Naive B cell (primary cell): ENCODE data around the gene LRRC58. TPM values are rescaled to one million over a fixed set of nuclear protein-coding genes. Genes with fewer than 3 reads are reported as not detected.

Experiments used
- ATAC-seq, 2 donors: fragments of 150-1000 bp; cut with Tn5 transposase; 2 replicates each; pipeline ENCODE4 v1.10.0; 2021; ENCODE audit warnings: low read depth in 2 of 2, mild to moderate bottlenecking in 2 of 2, moderate library complexity in 2 of 2
- DNase-seq: peaks from one replicate; pipeline ENCODE4 v3.0.0; 2022
- H3K27ac Mint-ChIP-seq, 6 donors: one replicate each; pipeline ENCODE4 v1.8.0; 2020 to 2022; ENCODE audit warnings: mild to moderate bottlenecking in 6 of 6, mixed read lengths in 6 of 6, moderate library complexity in 5 of 6, inconsistent platforms in 2 of 6
- H3K27me3 Mint-ChIP-seq, 3 donors: one replicate each; pipeline ENCODE4 v1.8.0; 2021 to 2022; ENCODE audit warnings: mixed read lengths in 3 of 3, mild to moderate bottlenecking in 1 of 3
- H3K36me3 Mint-ChIP-seq, 2 donors: one replicate each; pipeline ENCODE4 v1.8.0; 2020 to 2022; ENCODE audit warnings: mixed read lengths in 2 of 2, inconsistent platforms in 1 of 2, mild to moderate bottlenecking in 1 of 2
- H3K4me1 Mint-ChIP-seq, 3 donors: one replicate each; pipeline ENCODE4 v1.8.0; 2020 to 2022; ENCODE audit warnings: mixed read lengths in 3 of 3, inconsistent platforms in 1 of 3, mild to moderate bottlenecking in 1 of 3, moderate library complexity in 1 of 3
- H3K4me3 Mint-ChIP-seq, 8 donors: one replicate each; pipeline ENCODE4 v1.8.0; 2020 to 2022; ENCODE audit warnings: mild to moderate bottlenecking in 8 of 8, mixed read lengths in 8 of 8, moderate library complexity in 8 of 8, inconsistent platforms in 2 of 8
- H3K9me3 Mint-ChIP-seq, 7 donors: one replicate each; pipeline ENCODE4 v1.8.0; 2020 to 2022; ENCODE audit warnings: mixed read lengths in 7 of 7, mild to moderate bottlenecking in 5 of 7, inconsistent platforms in 2 of 7, moderate library complexity in 1 of 7
- polyA plus RNA-seq, 6 donors: library from polyadenylated mRNA; unstranded; fragments of 300-500 nt; fragmentation: Illumina TruSeq; gene quantifications; one replicate each; pipeline ENCODE4 v1.2.3, GENCODE V29; 2021; ENCODE audit warnings: low read depth in 6 of 6

The LRRC58 gene
- polyA plus RNA-seq, 6 donors from 2014 or later: 5.9 to 10.4 (median 9.0) TPM

GRCh38 chr3:120355486-120355885, 6.3 kb upstream of the LRRC58 start:
- H3K9me3 Mint-ChIP-seq: no peaks in the 10 kb centered on the region
- ATAC-seq (no peak), DNase-seq (no peak)
- no peak overlapping the region for H3K27ac Mint-ChIP-seq
- peaks cover 27 to 28% (median 28%) of the 10 kb centered on the region in 3 donors for H3K27me3 Mint-ChIP-seq
- no peak overlapping the region for H3K4me3 Mint-ChIP-seq
- no peaks in the 10 kb centered on the region for H3K4me1 Mint-ChIP-seq
- H3K36me3 Mint-ChIP-seq: no peaks in the 10 kb centered on the region

GRCh38 chr3:120353463-120353862, 4.3 kb upstream of the LRRC58 start:
- Mint-ChIP-seq H3K4me3 (peak overlapping the region in 1 of 8 donors; percentile 26), H3K9me3 (no peaks in the 10 kb centered on the region), H3K4me1 (peaks cover 4 to 10% (median 8%) of the 10 kb centered on the region in 3 donors), H3K36me3 (no peaks in the 10 kb centered on the region), H3K27me3 (peaks cover 21 to 26% (median 25%) of the 10 kb centered on the region in 3 donors), H3K27ac (no peak overlapping the region)
- ATAC-seq: no peak
- DNase-seq: no peak

- H3K4me1 Mint-ChIP-seq: peaks cover 15 to 22% (median 19%) of the 10 kb centered on the region in 3 donors
- no peak for DNase-seq
- H3K27me3 Mint-ChIP-seq: peaks cover 15 to 18% (median 17%) of the 10 kb centered on the region in 3 donors
- peak overlapping the region in 1 of 6 donors; percentile 6 for H3K27ac Mint-ChIP-seq
- no peaks in the 10 kb centered on the region for H3K9me3 Mint-ChIP-seq
- ATAC-seq: no peak
- H3K36me3 Mint-ChIP-seq: peaks cover 0 to under 1% of the 10 kb centered on the region in 2 donors
- peak overlapping the region in 1 of 8 donors; percentile 60 for H3K4me3 Mint-ChIP-seq
Measured at GRCh38 chr3:120352017-120352416, 2.9 kb upstream of the LRRC58 start.

- Mint-ChIP-seq H3K9me3 (no peaks in the 10 kb centered on the region), H3K4me1 (peaks cover 25 to 31% (median 26%) of the 10 kb centered on the region in 3 donors), H3K27ac (peak overlapping the region in 2 of 6 donors; percentile 92 to 96), H3K36me3 (peaks cover 0 to 7% of the 10 kb centered on the region in 2 donors), H3K27me3 (peaks cover 13 to 15% (median 15%) of the 10 kb centered on the region in 3 donors), H3K4me3 (peak overlapping the region in 6 of 8 donors; percentile 49 to 98 (median 92))
- no peak for ATAC-seq
- DNase-seq: no peak
Measured at GRCh38 chr3:120350401-120350941, 1.3 kb upstream of the LRRC58 start.

- H3K9me3 Mint-ChIP-seq: no peaks in the 10 kb centered on the region
- no peak for ATAC-seq
- peaks cover 0 to 7% of the 10 kb centered on the region in 2 donors for H3K36me3 Mint-ChIP-seq
- peak overlapping the region; percentile 89 to 98 (median 96) for H3K4me3 Mint-ChIP-seq
- DNase-seq: no peak
- H3K4me1 Mint-ChIP-seq: peaks cover 30 to 34% (median 30%) of the 10 kb centered on the region in 3 donors
- peak overlapping the region; percentile 88 to 97 (median 95) for H3K27ac Mint-ChIP-seq
- H3K27me3 Mint-ChIP-seq: peaks cover 8 to 9% (median 9%) of the 10 kb centered on the region in 3 donors
Measured at GRCh38 chr3:120349855-120350125, 636 bp upstream of the LRRC58 start.

GRCh38 chr3:120348065-120348990, 826 bp downstream of the LRRC58 start:
- no peaks in the 10 kb centered on the region for H3K9me3 Mint-ChIP-seq
- H3K27me3 Mint-ChIP-seq: peaks cover 0 to 6% (median under 1%) of the 10 kb centered on the region in 3 donors
- peak; percentile 20 for DNase-seq
- peaks cover 0 to 9% of the 10 kb centered on the region in 2 donors for H3K36me3 Mint-ChIP-seq
- peaks cover 35 to 42% (median 35%) of the 10 kb centered on the region in 3 donors for H3K4me1 Mint-ChIP-seq
- H3K4me3 Mint-ChIP-seq: peak overlapping the region; percentile 89 to 98 (median 94)
- ATAC-seq: peak; percentile 49
- H3K27ac Mint-ChIP-seq: peak overlapping the region; percentile 76 to 94 (median 91)

- Mint-ChIP-seq H3K4me3 (peak overlapping the region in 1 of 8 donors; percentile 3), H3K9me3 (peaks cover 0 to 6% (median 5%) of the 10 kb centered on the region in 7 donors), H3K27me3 (no peaks in the 10 kb centered on the region), H3K27ac (no peak overlapping the region), H3K36me3 (peaks cover 2 to 25% of the 10 kb centered on the region in 2 donors), H3K4me1 (peaks cover 34 to 39% (median 36%) of the 10 kb centered on the region in 3 donors)
- ATAC-seq: no peak
- DNase-seq: no peak
Measured at GRCh38 chr3:120344349-120344748, 4.8 kb downstream of the LRRC58 start.

- Mint-ChIP-seq H3K27ac (no peak overlapping the region), H3K27me3 (no peaks in the 10 kb centered on the region)
Measured at GRCh38 chr3:120341658-120342346, 7.4 kb downstream of the LRRC58 start.

GRCh38 chr3:120339362-120339761, 9.8 kb downstream of the LRRC58 start:
- H3K27me3 Mint-ChIP-seq: no peaks in the 10 kb centered on the region
- peaks cover 13 to 37% of the 10 kb centered on the region in 2 donors for H3K36me3 Mint-ChIP-seq
- H3K4me1 Mint-ChIP-seq: peaks cover 20 to 25% (median 22%) of the 10 kb centered on the region in 3 donors
- no peak overlapping the region for H3K27ac Mint-ChIP-seq
- H3K4me3 Mint-ChIP-seq: no peak overlapping the region
- DNase-seq: no peak
- peaks cover 0 to 16% (median 7%) of the 10 kb centered on the region in 7 donors for H3K9me3 Mint-ChIP-seq
- no peak for ATAC-seq

More at GRCh38 chr3:120341658-120342346, 7.4 kb downstream of the LRRC58 start:
- no peak overlapping the region for H3K4me3 Mint-ChIP-seq
- peaks cover 0 to 16% (median 7%) of the 10 kb centered on the region in 7 donors for H3K9me3 Mint-ChIP-seq
- DNase-seq (no peak), ATAC-seq (no peak)
- H3K36me3 Mint-ChIP-seq: peaks cover 13 to 35% of the 10 kb centered on the region in 2 donors
- H3K4me1 Mint-ChIP-seq: peaks cover 31 to 33% (median 32%) of the 10 kb centered on the region in 3 donors

- H3K4me1 Mint-ChIP-seq: peaks cover 18 to 22% (median 18%) of the 10 kb centered on the region in 3 donors
Measured at GRCh38 chr3:120338517-120338916, 10.6 kb downstream of the LRRC58 start.

GRCh38 chr3:120332646-120333045, 16.5 kb downstream of the LRRC58 start:
- Mint-ChIP-seq H3K9me3 (no peaks in the 10 kb centered on the region), H3K27ac (no peak overlapping the region), H3K4me3 (no peak overlapping the region), H3K36me3 (peaks cover 6 to 18% of the 10 kb centered on the region in 2 donors), H3K27me3 (no peaks in the 10 kb centered on the region), H3K4me1 (peaks cover 4 to 11% (median 4%) of the 10 kb centered on the region in 3 donors)
- ATAC-seq (no peak), DNase-seq (no peak)

More at GRCh38 chr3:120338517-120338916, 10.6 kb downstream of the LRRC58 start:
- ATAC-seq (no peak), DNase-seq (no peak)
- H3K36me3 Mint-ChIP-seq: peaks cover 19 to 37% of the 10 kb centered on the region in 2 donors
- H3K4me3 Mint-ChIP-seq: no peak overlapping the region
- no peaks in the 10 kb centered on the region for H3K27me3 Mint-ChIP-seq
- peak overlapping the region in 3 of 6 donors; percentile 15 to 48 (median 20) for H3K27ac Mint-ChIP-seq
- peaks cover 0 to 16% (median 7%) of the 10 kb centered on the region in 7 donors for H3K9me3 Mint-ChIP-seq

GRCh38 chr3:120331076-120331475, 18.1 kb downstream of the LRRC58 start:
- Mint-ChIP-seq H3K36me3 (peaks cover 6 to 18% of the 10 kb centered on the region in 2 donors), H3K27me3 (no peaks in the 10 kb centered on the region), H3K4me3 (no peak overlapping the region), H3K4me1 (peaks cover 0 to 4% (median 3%) of the 10 kb centered on the region in 3 donors), H3K9me3 (no peaks in the 10 kb centered on the region), H3K27ac (no peak overlapping the region)
- no peak for DNase-seq
- no peak for ATAC-seq

- DNase-seq (no peak), ATAC-seq (no peak)
- no peaks in the 10 kb centered on the region for H3K9me3 Mint-ChIP-seq
- peaks cover 16% of the 10 kb centered on the region in 2 donors for H3K36me3 Mint-ChIP-seq
- no peaks in the 10 kb centered on the region for H3K4me1 Mint-ChIP-seq
- no peak overlapping the region for H3K27ac Mint-ChIP-seq
- no peaks in the 10 kb centered on the region for H3K27me3 Mint-ChIP-seq
- H3K4me3 Mint-ChIP-seq: no peak overlapping the region
Measured at GRCh38 chr3:120326784-120327183, 22.4 kb downstream of the LRRC58 start.
